G401 (cell line): ENCODE data around the gene ACOT6. TPM values are rescaled to one million over a fixed set of nuclear protein-coding genes. Genes with fewer than 3 reads are reported as not detected.
A peak's percentile ranks its signal among the peaks of the same experiment; 100 is the strongest.
"Not testable (repeated sequence)": the region's sequence is repeated elsewhere in the genome, so short reads cannot be mapped to it uniquely, and the experiment has no call there.

Source experiments
- DNase-seq: peaks from one replicate; pipeline ENCODE4 v3.0.0-alpha.2; 2015; ENCODE audit warnings: low spot score
- in situ Hi-C: cut with HindIII; loops from 2 replicates; pipeline ENCODE4 v1.10.0; 2016; ENCODE audit warnings: low sequenced_read_pairs, mixed read lengths
- total RNA-seq: library from RNA; depleted of rRNA; stranded (reverse); fragments of >200 nt; shearing (Covaris generic); gene quantifications from 2 replicates; pipeline ENCODE4 v1.2.3, GENCODE V29; 2014; rRNA removed

Gene ACOT6, protein sequence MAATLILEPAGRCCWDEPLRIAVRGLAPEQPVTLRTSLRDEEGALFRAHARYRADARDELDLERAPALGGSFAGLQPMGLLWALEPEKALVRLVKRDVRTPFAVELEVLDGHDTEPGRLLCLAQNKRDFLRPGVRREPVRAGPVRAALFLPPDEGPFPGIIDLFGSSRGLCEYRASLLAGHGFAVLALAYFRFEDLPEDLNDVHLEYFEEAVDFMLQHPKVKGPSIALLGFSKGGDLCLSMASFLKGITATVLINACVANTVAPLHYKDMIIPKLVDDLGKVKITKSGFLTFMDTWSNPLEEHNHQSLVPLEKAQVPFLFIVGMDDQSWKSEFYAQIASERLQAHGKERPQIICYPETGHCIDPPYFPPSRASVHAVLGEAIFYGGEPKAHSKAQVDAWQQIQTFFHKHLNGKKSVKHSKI
- not detected in 2 replicates for total RNA-seq

DNA sequence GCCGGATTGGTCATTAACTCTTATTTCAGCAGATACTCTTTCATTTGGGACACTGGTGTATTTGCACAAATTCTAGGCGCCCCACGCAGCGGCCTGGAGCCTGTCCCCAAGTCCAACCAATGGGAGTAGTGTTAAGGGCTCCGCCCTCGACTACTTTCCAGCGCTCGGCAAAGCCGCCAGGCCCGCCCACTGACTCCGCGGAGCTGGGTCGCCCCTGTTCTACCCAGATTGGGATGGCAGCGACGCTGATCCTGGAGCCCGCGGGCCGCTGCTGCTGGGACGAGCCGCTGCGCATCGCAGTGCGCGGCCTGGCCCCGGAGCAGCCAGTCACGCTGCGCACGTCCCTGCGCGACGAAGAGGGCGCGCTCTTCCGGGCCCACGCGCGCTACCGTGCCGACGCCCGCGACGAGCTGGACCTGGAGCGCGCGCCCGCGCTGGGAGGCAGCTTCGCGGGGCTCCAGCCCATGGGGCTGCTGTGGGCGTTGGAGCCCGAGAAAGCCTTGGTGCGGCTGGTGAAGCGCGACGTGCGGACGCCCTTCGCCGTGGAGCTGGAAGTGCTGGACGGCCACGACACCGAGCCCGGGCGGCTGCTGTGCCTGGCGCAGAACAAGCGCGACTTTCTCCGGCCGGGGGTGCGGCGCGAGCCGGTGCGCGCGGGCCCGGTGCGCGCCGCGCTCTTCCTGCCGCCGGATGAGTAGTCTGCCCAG is at the start of gene ACOT6:
ACOT6 (plus strand) TSS at position 179 of the 707 bp plus-strand sequence; CDS start at position 234, 55 bp downstream.
- DNase-seq, result peak; percentile 80
- in situ Hi-C loops, result no loop called here

GRCh38 chr14:73562696-73563095 is 49.6 kb upstream of the ACOT6 start:
- in situ Hi-C loops, DNase-seq: not testable (repeated sequence)

GRCh38 chr14:73566431-73566830 is 45.9 kb upstream of the ACOT6 start:
- DNase-seq, in situ Hi-C loops: not testable (repeated sequence)

GRCh38 chr14:73566935-73567334 is 45.4 kb upstream of the ACOT6 start:
- in situ Hi-C loops, DNase-seq: not testable (repeated sequence)

- in situ Hi-C loops, result no loop called here
- DNase-seq, result no peak
Observed at GRCh38 chr14:73567358-73567757, 45.0 kb upstream of the ACOT6 start.

- peak; percentile 33 for DNase-seq
- in situ Hi-C loops, result no loop called here
Observed at GRCh38 chr14:73567951-73568885, 44.1 kb upstream of the ACOT6 start.

DNA sequence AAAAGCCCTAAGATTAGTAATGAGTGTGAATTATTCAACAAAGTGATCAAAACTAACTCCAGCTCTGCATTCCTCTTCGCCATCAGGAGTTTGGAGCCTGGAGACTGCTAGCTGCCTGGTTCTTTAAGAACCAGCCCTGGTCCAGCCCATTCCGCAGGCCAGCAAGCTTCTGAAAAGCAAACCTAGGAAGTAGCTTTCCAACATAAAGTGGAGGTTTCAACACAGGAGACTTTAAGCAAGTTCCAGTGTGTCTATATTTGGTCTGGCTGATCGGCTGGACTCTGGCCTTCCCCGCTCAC is 43.5 kb upstream of the ACOT6 start:
- in situ Hi-C loops, result not testable (repeated sequence)

GRCh38 chr14:73569185-73569958 is 42.9 kb upstream of the ACOT6 start, which contains the start of gene ACOT2:
Gene ACOT2 (plus strand): TSS chr14:73569213. CDS start chr14:73569241, 28 bp downstream.
- in situ Hi-C loops, result not testable (repeated sequence)
- peak; percentile 88 for DNase-seq

More for the DNA sequence above, 43.5 kb upstream of the ACOT6 start:
- not testable (repeated sequence) for DNase-seq

- in situ Hi-C loops, DNase-seq: not testable (repeated sequence)
Observed at GRCh38 chr14:73570913-73571312, 41.4 kb upstream of the ACOT6 start.

GRCh38 chr14:73573034-73573433 is 39.3 kb upstream of the ACOT6 start:
- DNase-seq, in situ Hi-C loops: not testable (repeated sequence)

DNA sequence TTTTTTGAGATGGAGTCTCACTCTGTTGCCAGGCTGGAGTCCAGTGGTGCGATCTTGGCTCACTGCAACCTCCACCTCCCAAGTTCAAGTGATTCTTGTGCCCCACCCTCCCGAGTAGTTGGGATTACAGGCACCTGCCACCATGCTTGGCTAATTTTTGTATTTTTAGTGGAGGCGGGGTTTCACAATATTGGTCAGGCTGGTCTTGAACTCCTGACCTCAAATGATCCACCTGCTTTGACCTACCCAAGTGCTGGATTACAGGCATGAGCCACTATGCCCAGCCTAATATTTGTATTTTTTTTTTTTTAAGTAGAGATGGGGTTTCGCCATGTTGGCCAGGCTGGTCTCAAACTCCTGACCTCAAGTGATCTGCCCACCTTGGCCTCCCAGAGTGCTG is 38.6 kb upstream of the ACOT6 start:
- in situ Hi-C loops, DNase-seq: not testable (repeated sequence)

DNA sequence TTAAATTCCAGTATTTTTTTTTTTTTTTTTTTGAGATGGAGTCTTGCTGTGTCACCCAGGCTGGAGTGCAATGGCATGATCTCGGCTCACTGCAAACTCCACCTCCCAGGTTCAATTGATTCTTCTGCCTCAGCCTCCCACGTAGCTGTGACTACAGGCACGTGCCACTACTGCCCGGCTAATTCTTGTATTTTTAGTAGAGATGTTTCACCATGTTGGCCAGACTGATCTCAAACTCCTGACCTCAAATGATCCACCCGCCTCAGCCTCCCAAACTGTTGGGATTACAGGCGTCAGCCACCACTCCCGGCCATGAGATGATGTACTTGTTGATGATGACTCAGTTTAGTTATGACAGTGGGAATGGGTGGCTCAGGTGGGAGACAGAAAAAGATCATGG is 38.1 kb upstream of the ACOT6 start:
- DNase-seq, in situ Hi-C loops: not testable (repeated sequence)

DNA sequence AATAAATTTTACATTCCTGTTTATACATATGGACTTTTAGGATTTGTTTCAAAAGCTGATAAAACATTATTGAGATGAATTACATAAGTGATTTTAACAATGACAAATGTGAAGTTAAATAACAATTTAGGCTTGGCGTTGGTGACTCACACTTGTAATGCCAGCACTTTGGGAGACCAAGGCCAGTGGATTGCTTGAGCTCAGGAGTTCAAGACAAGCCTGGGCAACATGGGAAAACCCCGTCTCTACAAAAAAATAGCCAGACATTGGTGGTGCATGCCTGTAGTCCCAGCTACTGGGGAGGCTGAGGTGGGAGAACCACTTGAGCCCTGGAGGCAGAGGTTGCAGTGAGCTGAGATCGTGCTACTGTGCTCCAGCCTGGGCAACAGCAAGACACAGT is 35.9 kb upstream of the ACOT6 start:
- no peak for DNase-seq
- in situ Hi-C loops, result no loop called here

GRCh38 chr14:73577214-73577613 is 35.1 kb upstream of the ACOT6 start:
- DNase-seq, in situ Hi-C loops: not testable (repeated sequence)

- in situ Hi-C loops, DNase-seq: not testable (repeated sequence)
Observed at GRCh38 chr14:73582102-73582979, 30.0 kb upstream of the ACOT6 start.

GRCh38 chr14:73588695-73589094 is 23.6 kb upstream of the ACOT6 start:
- no peak for DNase-seq
- in situ Hi-C loops, result no loop called here

GRCh38 chr14:73589116-73589515 is 23.2 kb upstream of the ACOT6 start:
- in situ Hi-C loops, result no loop called here
- DNase-seq, result no peak

DNA sequence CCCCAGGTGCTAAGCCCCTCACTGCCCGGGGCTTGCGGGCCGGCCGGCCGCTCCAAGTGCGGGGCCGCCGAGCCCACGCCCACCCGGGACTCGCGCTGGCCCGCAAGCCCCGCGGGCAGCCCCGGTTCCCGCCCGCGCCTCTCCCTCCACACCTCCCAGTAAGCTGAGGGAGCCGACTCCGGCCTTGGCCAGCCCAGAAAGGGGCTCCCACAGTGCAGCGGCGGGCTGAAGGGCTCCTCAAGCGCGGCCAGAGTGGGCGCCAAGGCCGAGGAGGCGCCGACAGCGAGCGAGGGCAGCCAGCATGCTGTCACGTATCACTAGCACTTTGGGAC is 21.7 kb upstream of the ACOT6 start:
- DNase-seq, in situ Hi-C loops: not testable (repeated sequence)
